ENCODE data around the gene KDM7A. TPM values are rescaled to one million over a fixed set of nuclear protein-coding genes. Genes with fewer than 3 reads are reported as not detected.

Gene KDM7A
- total and polyA plus RNA-seq, 10 donors, result 2.5 to 41.5 (median 22.1) TPM

- intact Hi-C loops (cut with DNase I; ENCODE audit: low total_unique reads), result no loop called here
- Histone ChIP-seq H3K4me3 (no peak overlapping the region), H3K4me1 (peaks cover 0 to 38% (median 2%) of the 10 kb centered on the region in 6 donors), H3K27ac (no peak overlapping the region), H3K36me3 (peaks cover 0 to 11% (median 0%) of the 10 kb centered on the region in 6 donors), H3K27me3 (replicated peaks in 1 of 7) (no peaks in the 10 kb centered on the region), H3K9me3 (no peaks in the 10 kb centered on the region)
- DNase-seq, result no peak
- 87 to 95% (median 93%) methylated on average over 3 of the region's 3 CpGs for WGBS, 5 donors
- TF ChIP-seq CTCF (IDR thresholded peaks at IDR 0.05 in 8 of 11, conservative IDR thresholded peaks at IDR 0.05 in 3 of 11) (no peak), POLR2A (IDR thresholded peaks at IDR 0.05) (no peak), POLR2AphosphoS5 (IDR thresholded peaks at IDR 0.05) (no peak)
These were observed 32.8 kb downstream of the KDM7A start for GRCh38 chr7:140143997-140144396.

- Histone ChIP-seq H3K36me3 (peaks cover 0 to 31% (median 1%) of the 10 kb centered on the region in 6 donors), H3K27me3 (replicated peaks in 1 of 7) (no peaks in the 10 kb centered on the region), H3K4me1 (peaks cover 0 to 47% (median 0%) of the 10 kb centered on the region in 6 donors), H3K9me3 (no peaks in the 10 kb centered on the region), H3K27ac (no peak overlapping the region), H3K4me3 (no peak overlapping the region)
- TF ChIP-seq CTCF (IDR thresholded peaks at IDR 0.05 in 8 of 11, conservative IDR thresholded peaks at IDR 0.05 in 3 of 11), result no peak
- no peak for TF ChIP-seq POLR2A (IDR thresholded peaks at IDR 0.05)
- no peak for TF ChIP-seq POLR2AphosphoS5 (IDR thresholded peaks at IDR 0.05)
- intact Hi-C loops (cut with DNase I; ENCODE audit: low total_unique reads), result no loop called here
- DNase-seq, result no peak
These were observed 34.8 kb downstream of the KDM7A start for GRCh38 chr7:140142031-140142430.

- H3K4me3 ChIP-seq, result no peak overlapping the region
- H3K4me1 ChIP-seq, result peaks cover 0 to 43% (median 0%) of the 10 kb centered on the region in 6 donors
- no peak overlapping the region for H3K27ac ChIP-seq
- H3K27me3 ChIP-seq (replicated peaks in 1 of 7), result no peaks in the 10 kb centered on the region
- intact Hi-C loops (cut with DNase I; ENCODE audit: low total_unique reads), result no loop called here
- TF ChIP-seq CTCF (IDR thresholded peaks at IDR 0.05 in 8 of 11, conservative IDR thresholded peaks at IDR 0.05 in 3 of 11), result no peak
- no peaks in the 10 kb centered on the region for H3K9me3 ChIP-seq
- WGBS, 5 donors, result 93 to 98% (median 96%) methylated on average over 3 of the region's 3 CpGs
- peaks cover 0 to 39% (median 4%) of the 10 kb centered on the region in 6 donors for H3K36me3 ChIP-seq
- no peak for DNase-seq
These were observed 35.5 kb downstream of the KDM7A start for GRCh38 chr7:140141256-140141655.

- H3K9me3 ChIP-seq, result no peaks in the 10 kb centered on the region
- no peak for TF ChIP-seq POLR2A (IDR thresholded peaks at IDR 0.05)
- no peak for TF ChIP-seq POLR2AphosphoS5 (IDR thresholded peaks at IDR 0.05)
- no peak for TF ChIP-seq CTCF (IDR thresholded peaks at IDR 0.05 in 8 of 11, conservative IDR thresholded peaks at IDR 0.05 in 3 of 11)
- peaks cover 0 to 51% (median 20%) of the 10 kb centered on the region in 6 donors for H3K36me3 ChIP-seq
- intact Hi-C loops (cut with DNase I; ENCODE audit: low total_unique reads), result no loop called here
- H3K27ac ChIP-seq, result no peak overlapping the region
- peaks cover 0 to 33% (median 0%) of the 10 kb centered on the region in 6 donors for H3K4me1 ChIP-seq
- H3K27me3 ChIP-seq (replicated peaks in 1 of 7), result no peaks in the 10 kb centered on the region
- H3K4me3 ChIP-seq, result no peak overlapping the region
- WGBS, 5 donors, result 87 to 96% (median 94%) methylated on average over 2 of the region's 2 CpGs
- DNase-seq, result no peak
These were observed 39.7 kb downstream of the KDM7A start for GRCh38 chr7:140137078-140137477.

Measured in spleen (tissue), 11 donors.